Ramos (cell line): ENCODE results near the gene PRM2.

Experiments
- in situ Hi-C: fragments of 300-500 bp; cut with MboI; formaldehyde crosslinking; loops from one replicate; pipeline ENCODE4 v1.14.3; 2022; ENCODE audit warnings: low sequenced_read_pairs; ENCODE audit not compliant: unreplicated experiment

Gene PRM2

GRCh38 chr16:11270602-11271162 is 5.6 kb downstream of the PRM2 start:
- in situ Hi-C loops, result no loop called here

GRCh38 chr16:11268921-11269375 is 7.3 kb downstream of the PRM2 start, which contains the start of gene TNP2:
Gene TNP2, minus strand, starts transcription at chr16:11269325. Its CDS starts 63 bp downstream, at chr16:11269262.
- in situ Hi-C loops, result no loop called here

- in situ Hi-C loops, result no loop called here
Observed at GRCh38 chr16:11265124-11265523, 11.2 kb downstream of the PRM2 start.

GRCh38 chr16:11264155-11264832 is 12.0 kb downstream of the PRM2 start:
- in situ Hi-C loops, result no loop called here

- in situ Hi-C loops, result no loop called here
Observed at GRCh38 chr16:11263737-11264136, 12.5 kb downstream of the PRM2 start.

- in situ Hi-C loops, result no loop called here
Observed at GRCh38 chr16:11262915-11263314, 13.4 kb downstream of the PRM2 start.

- in situ Hi-C loops, result no loop called here
Observed at GRCh38 chr16:11260596-11260966, 15.7 kb downstream of the PRM2 start.

GRCh38 chr16:11259655-11260595 is 16.4 kb downstream of the PRM2 start:
- in situ Hi-C loops, result loop anchor here (5.0 kb wide), 2 partner anchors 32 to 97 kb away; no protein-coding TSS in a partner anchor

GRCh38 chr16:11258553-11259492 is 17.5 kb downstream of the PRM2 start:
- in situ Hi-C loops, result loop anchor here (5.0 kb wide), 2 partner anchors 33 to 98 kb away; no protein-coding TSS in a partner anchor

- in situ Hi-C loops, result loop anchor here (5.0 kb wide), 2 partner anchors 35 to 100 kb away; no protein-coding TSS in a partner anchor
Observed at GRCh38 chr16:11257131-11257938, 18.9 kb downstream of the PRM2 start.

GRCh38 chr16:11256661-11257130 is 19.6 kb downstream of the PRM2 start:
- in situ Hi-C loops, result loop anchor here (5.0 kb wide), 2 partner anchors 36 to 101 kb away; no protein-coding TSS in a partner anchor

GRCh38 chr16:11255737-11256660 is 20.3 kb downstream of the PRM2 start, which contains the start of gene SOCS1:
Gene SOCS1, minus strand, starts transcription at chr16:11256204. Its CDS starts 726 bp downstream, at chr16:11255478.
- in situ Hi-C loops, result loop anchor here (5.0 kb wide), 2 partner anchors 36 to 101 kb away; no protein-coding TSS in a partner anchor

GRCh38 chr16:11254913-11255736 is 21.2 kb downstream of the PRM2 start:
- in situ Hi-C loops, result loop anchor here (5.0 kb wide), 2 partner anchors 37 to 102 kb away; no protein-coding TSS in a partner anchor

- in situ Hi-C loops, result no loop called here
Observed at GRCh38 chr16:11253995-11254912, 22.0 kb downstream of the PRM2 start.
